DMS153 (cell line): ENCODE results near the gene BPIFA3.
"Not testable (repeated sequence)": the region's sequence is repeated elsewhere in the genome, so short reads cannot be mapped to it uniquely, and the experiment has no call there.

Source experiments
- DNase-seq: peaks from one replicate; lab custom pipeline; 2025; lab: John Stamatoyannopoulos, UW

Gene BPIFA3

DNA sequence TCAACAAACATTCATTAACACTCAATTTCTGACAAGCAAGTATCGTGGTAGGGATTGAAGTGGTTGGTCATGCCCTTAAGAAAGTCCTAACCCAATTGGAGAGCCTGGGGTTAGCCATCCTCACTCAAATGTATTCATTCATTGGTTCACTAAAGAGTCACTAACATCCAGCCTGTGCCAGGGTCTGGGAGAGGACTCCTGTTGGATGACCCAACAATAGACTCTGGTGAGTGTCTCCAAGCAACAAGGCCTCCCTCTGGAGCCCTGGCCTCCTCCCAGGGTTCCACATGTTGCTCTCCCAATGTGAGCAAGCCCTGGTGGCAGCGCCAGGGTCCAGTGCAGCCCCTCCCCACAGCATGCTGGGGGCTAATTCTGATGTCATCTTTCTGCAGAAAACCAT lies at the start of gene BPIFA3:
BPIFA3 (plus strand) TSS at position 301 of the 400 bp plus-strand sequence. CDS start 185 bp downstream, outside the sequence.
- no peak for DNase-seq

DNA sequence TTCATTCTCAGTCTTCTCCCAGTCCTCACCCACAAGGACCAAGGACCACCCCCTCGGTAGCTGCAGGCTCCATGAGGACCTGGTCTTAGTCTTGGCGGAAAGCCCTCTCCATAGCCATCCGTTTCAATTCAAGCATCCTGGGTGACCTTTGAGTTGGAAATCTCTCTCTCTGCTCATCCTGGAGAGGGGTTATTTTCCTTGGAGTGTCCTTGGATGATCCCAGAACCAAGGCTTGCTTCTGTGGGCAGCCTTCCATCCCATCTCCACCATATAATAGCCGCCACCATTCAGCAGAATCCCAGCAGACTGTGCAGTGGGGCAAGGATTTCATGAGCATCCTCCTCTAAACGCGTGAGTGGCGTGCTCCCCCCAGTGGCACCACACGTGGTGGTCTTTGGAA lies 49.3 kb upstream of the BPIFA3 start, which contains the start of gene BPIFA2:
BPIFA2 (plus strand) TSS at position 301 of the 400 bp plus-strand sequence. CDS start 987 bp downstream, outside the sequence.
- no peak for DNase-seq

DNA sequence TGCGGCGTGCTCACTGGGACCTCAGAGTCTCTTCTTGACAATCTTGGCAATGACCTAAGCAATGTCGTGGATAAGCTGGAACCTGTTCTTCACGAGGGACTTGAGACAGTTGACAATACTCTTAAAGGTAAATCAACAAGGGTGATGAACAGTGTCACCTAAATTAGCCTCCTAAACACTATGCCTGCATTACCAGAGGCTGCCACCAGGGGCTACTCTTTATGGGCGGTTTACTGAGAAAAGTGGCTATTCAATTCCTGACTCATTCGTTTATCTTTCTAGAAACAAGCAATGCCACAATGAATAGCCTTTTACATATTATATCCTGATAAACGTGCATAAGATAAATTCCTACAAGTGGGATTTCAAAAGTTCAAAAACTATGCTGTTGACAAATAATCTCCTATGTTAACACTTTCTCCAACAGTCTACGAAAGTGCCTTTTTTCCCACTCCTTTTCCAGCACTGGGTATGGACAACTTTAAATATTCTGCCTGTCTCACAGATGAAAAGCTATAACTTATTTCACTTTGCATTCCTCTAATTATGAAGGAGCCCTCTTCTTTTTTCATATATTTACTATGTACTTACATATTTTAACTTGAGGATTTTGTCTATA lies 47.9 kb upstream of the BPIFA3 start:
- no peak for DNase-seq

DNA sequence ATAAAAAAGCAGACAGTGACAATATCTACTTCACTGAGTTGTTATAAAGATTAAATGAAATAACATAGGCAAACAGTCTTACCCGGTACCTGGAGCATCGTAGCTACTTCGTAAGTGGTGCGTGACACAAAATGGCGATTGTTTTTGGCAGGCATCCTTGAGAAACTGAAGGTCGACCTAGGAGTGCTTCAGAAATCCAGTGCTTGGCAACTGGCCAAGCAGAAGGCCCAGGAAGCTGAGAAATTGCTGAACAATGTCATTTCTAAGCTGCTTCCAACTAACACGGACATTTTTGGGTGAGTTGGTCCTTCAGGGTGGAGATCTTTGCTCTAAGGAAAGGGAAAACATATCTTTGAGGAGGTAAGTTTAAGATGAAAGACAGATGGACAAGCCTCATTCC lies 44.4 kb upstream of the BPIFA3 start:
- DNase-seq: no peak

DNA sequence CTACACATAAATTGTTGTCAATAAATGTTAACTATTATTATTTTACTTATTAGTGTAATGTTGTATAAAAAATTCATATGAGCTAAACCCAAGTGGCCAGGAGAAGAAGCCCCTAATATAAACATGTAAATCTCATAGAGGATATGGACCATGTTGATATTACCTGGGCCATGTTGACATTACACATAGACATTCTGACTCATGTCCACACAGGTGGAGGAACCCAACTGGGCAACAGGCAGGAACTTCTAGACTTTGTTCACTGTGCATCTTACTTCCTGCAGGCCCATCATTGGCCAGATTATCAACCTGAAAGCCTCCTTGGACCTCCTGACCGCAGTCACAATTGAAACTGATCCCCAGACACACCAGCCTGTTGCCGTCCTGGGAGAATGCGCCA lies 42.0 kb upstream of the BPIFA3 start:
- no peak for DNase-seq

DNA sequence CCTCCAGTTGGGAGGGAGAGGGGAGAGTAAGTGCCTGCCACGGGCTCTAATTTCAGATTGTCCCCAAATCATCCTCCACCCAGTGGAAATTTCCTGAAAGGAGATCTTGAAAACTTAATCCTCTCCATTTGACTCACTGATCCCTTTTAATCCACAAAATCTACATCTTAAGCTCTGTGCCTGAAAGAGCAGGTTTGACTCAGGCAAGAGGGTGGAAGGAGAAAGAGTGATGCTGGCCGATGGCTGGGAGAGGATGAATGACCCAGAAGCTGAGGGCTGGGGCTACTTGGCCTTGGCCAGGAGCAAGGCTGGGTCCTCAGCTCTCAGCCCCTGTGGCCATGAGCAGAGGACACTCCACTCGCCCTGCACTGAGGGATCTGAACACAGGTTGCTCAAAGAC lies 41.1 kb upstream of the BPIFA3 start:
- DNase-seq: no peak

DNA sequence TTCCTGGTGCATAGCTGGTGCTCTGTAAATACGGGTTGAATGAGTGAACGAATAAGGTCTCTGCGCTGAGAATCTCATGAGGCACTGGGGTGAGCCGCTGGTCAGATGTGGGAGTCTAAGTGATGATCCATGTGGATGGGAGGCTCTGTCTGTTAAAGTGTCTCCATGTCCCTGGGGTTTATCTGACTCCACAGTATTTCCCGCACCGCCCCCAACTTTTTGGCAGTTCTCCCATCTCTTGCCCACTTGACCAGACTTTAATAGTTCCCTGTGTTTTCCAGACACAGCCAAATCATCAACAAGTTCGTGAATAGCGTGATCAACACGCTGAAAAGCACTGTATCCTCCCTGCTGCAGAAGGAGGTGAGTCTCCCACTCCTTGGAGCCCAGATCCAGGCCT lies 39.3 kb upstream of the BPIFA3 start:
- no peak for DNase-seq

DNA sequence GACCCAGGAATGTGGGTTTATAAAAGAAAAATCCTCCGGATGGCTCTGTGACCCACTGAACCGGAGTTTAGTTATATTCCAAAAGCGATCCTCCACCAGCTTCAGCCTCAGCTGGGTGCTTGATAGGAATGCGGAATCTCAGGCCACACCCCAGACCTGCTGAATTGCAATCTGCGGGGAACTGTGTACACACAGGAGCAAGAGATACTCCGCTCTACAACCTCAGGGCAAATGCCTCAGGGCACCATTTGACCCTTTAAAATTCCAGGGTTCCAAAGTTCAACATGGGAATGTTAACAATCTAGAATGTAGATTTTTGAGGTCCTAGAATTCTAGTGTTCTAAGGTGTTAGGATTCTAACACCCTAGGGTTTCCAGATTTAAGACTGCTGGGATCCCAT lies 38.4 kb upstream of the BPIFA3 start:
- DNase-seq: no peak

DNA sequence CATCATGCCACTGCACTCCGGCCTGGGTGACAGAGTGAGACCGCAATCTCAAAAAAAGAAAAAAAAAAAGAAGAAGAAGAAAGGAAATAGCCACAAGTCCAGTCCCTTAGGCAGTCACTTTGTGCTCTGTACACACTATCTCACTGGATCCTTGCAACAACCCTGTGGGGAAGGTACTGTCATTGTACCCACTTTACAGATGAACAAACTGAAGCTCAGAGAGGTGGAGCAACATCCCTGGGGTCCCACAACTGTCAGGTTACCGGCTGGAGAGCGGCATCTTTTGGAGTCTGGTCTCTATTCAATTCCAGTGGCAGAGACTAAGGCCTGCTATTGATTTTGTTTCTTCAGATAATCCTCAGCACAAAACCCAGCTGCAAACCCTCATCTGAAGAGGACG lies 37.0 kb upstream of the BPIFA3 start:
- DNase-seq: no peak

DNA sequence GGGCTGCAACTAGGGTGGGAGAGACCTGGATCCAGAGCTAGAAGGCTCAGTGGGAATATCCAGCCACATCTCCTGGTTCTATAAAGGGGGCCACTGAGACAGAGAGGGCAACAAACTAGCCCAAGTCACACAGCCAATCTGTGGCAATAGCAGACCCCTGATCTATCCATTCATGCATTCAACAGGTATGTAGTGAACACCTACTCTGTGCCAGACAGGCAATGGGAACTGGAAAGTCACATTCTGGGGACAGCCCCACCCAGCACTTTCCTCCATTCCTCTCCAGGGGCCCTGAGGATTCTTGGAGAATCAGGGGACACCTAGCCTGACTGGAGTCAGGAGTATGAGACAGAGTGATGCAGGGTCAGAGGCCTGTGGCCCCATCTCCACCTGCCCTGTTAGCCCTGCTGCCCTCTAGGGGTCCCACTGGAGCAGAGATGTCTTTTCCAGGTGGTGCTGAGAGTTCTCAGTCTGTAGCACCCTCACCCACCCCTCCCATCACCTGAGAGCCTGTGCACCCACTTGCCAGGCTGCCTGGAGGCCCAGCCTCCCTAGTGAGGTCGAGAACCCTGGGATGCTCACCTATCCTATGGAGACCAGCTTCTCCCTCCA lies 35.6 kb upstream of the BPIFA3 start:
- DNase-seq: no peak

DNA sequence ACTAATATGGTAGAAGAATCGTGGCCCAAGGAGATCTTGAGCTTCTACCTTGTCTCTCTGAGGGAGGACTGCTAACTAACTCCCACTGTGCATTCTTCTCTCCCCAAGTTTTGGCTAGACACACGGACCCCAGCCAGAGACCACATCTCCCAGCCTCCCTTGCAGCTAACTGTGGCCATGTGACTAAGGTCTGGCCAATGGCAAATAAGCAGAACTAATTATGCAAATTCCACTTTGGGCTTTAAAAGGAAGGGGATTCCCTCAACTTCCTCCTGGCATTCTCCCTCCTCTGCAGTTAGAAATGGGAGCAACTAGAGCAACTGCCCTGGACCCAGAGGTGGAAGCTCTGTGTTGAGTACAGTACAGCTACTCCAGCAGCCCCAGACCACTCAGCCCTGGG lies 33.8 kb upstream of the BPIFA3 start:
- DNase-seq: no peak

DNA sequence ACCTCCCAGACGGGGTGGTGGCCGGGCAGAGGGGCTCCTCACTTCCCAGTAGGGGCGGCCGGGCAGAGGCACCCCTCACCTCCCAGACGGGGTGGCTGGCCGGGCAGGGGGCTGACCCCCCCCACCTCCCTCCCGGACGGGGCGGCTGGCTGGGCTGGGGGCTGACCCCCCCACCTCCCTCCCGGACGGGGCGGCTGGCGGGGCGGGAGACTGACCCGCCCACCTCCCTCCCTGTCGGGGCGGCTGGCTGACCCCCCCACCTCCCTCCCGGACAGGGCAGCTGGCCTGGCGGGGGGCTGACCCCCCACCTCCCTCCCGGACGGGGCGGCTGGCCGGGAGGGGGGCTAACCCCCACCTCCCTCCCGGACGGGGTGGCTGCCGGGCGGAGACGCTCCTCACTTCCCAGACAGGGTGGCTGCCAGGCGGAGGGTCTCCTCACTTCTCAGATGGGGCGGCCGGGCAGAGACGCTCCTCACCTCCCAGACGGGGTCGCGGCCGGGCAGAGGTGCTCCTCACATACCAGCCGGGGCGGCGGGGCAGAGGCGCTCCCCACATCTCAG lies 32.0 kb upstream of the BPIFA3 start:
- DNase-seq: not testable (repeated sequence)

DNA sequence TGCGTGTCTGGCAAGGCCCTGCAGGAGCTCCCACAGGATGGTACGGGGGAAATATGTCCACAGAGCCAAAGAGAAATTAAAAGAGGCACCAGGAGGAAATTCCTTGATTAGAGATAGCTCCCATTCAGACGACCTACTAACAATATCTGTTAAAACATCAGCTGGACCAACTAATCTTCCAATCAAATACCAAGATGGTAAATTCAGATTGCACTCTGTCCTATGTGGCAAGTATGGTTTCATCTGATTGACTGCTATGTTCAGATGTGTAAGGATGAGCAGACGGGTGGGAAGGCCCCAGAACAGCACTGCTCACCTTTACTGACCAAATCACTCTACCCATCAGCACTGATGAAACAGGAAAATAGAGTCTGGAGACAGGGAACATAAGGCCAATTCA lies 29.7 kb upstream of the BPIFA3 start:
- DNase-seq: no peak

DNA sequence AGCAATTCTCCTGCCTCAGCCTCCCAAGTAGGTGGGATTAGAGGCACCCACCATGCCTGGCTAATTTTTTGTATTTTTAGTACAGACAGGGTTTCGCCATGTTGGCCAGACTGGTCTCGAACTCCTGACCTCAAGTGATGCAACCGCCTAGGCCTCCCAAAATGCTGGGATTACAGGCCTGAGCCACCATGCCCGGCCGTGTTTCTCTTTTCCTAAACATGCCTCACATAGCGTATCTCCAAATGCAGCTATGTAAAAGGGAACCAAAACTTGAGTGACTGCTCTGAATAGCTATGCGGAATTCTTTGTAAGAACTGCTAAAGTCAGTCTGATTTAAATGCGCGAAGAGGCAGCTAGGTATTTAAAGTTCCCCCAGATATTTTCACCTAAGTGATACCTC lies 28.7 kb upstream of the BPIFA3 start:
- no peak for DNase-seq

DNA sequence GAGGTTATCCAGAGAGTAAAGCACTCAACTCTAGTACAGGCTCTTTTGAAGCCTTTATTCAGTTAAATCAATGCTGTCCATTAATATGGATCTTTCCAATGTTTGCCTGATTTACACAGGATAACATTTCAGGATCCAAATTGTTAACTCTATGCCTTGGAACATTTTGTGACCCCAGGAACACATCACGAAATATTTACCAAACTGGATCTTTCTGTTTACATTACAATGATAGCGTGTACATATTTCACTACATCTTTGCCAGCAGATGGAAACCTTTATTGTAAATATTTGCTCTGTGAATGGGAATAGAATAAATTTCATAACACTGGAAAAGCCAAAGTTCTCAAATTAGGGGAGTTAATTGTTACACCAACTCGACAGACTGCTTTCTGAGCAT lies 25.7 kb upstream of the BPIFA3 start:
- DNase-seq: peak; percentile 37

DNA sequence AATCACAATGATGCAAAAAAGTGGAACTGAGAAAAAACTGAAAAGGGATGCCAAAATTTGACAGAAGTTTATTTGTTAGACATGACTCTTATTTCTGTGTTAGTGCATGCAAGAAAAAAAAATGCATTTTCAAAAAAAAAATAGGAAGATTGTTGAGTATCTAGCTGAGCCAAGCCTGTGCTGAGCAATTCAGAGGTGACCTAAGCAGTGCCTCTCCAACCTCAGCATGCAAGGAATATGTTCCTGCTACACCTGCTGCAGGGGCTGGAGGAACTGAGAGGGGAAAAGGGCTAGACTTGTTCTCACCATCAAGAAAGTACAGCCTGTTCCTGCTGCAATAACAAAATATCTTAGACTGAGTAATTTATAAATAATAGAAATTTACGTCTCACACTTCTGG lies 25.2 kb upstream of the BPIFA3 start:
- peak; percentile 14 for DNase-seq

DNA sequence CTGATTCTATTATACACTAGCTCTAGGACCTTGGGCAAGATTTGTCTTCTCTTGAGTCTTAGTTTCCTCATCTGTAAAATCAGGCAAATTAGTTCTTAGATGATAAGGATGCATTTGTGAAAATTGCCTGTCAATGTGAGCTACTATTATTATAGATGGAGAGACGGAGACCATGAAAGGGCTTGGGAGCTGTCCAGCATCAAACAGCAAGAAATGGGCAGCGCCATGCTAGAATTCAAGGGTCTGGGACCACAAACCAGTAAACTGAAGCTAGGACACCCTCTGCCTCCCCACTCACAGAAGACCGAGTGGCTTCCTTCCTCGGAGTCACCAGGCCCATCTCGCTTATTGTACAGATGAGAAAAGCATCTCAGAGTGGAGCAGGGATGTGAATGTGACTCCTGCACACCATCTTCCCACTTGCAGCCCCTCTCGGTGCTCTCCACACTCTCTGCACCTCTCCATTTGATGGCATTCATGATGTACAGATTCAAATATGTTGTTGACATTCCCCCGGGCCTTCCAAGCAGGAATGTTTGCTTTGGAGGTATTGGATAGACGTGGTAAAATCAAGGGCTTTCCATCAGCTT lies 24.1 kb upstream of the BPIFA3 start:
- DNase-seq: no peak

DNA sequence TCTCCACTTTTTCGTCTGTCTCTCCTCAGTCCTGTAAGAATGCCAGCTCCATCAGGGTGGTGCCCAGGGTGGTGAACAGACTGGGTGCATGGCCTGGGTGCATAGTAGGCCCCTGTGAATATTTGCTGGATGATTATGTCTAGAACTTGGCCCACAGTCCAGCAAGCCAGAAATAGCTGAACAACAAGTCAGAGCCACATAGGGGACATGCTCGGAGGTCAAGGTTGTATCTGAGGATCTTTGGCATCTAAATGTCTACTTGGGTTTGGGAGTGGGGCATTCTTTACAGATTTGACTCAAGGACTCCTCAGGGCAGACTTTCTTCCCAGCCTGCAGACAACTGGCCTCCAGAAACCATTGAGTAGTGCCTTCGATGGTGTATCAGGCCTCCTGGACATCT lies 18.1 kb upstream of the BPIFA3 start:
- no peak for DNase-seq

DNA sequence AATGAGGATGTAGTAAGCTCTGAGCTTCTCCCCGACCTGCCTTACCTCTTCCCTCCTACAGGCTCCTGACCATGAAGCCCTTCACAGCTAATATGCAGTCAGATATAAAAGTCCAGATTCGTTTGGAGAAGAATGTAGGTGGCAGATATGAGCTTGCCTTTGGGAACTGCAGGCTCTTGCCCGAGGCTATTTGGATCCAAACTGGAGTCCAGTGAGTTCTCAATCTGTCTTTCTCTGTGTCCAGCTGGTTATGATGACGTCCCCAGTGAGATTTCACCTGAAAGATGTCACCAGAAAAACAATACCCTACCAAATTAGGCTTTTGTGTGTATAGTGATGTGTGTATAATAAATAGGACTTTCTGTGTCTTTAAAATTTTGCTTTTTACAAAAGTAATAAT lies 14.7 kb upstream of the BPIFA3 start:
- DNase-seq: no peak

DNA sequence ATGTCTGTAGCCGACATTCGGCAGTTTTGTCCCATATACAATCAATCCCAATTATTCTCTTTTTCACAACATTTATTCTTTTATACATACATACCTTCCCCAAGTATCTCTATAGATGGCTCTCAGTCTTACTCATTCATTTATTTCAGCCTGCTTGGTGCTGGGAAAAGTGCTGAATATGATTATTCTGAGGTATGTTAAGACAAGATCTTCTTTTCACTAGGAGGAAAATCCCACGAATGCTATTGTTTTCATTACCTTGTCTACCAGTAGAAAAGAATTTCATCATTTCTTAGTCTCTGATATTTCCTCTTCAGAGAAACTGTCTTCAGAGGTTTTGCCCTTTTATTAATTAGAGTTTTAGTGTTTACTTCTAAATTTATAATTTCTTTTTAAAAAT lies 13.7 kb upstream of the BPIFA3 start:
- no peak for DNase-seq

DNA sequence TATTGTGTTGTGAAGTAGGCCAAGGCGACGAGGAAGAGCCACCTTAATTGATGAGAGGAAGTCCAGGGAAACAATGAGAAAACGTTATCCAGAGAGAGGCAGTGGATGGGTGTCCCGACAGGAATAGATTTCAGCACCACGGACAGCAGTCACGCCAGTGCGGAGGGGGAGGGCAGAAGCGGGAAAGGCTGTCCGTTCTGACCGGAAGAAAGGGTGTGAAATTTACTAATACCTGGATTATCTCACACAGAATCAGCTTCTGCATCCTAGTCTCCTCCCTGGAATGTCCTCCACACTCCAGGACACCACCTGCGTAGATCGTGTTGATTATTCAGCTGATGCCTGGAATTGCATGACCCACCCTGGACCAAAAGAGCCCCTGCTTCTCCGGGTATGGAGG lies 7.4 kb upstream of the BPIFA3 start:
- no peak for DNase-seq

DNA sequence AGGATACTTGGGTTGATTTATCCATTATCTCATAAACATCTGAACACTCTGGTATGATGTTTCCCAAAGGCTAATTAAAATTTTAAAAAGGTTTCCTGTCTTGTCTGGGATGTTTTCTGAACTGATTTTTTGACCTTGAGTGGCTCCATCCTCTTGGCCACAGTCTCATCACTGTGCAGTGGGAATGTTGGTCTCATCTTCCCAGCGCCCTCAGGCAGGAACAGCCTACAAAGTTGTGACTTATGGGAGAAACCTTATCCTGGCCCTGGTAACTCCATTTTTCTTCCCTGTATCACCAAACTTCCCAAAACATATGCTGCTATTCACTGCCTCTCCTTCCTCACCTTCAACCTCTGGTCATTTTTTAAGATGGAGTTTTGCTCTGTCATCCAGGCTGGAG lies 6.8 kb upstream of the BPIFA3 start:
- DNase-seq: no peak

DNA sequence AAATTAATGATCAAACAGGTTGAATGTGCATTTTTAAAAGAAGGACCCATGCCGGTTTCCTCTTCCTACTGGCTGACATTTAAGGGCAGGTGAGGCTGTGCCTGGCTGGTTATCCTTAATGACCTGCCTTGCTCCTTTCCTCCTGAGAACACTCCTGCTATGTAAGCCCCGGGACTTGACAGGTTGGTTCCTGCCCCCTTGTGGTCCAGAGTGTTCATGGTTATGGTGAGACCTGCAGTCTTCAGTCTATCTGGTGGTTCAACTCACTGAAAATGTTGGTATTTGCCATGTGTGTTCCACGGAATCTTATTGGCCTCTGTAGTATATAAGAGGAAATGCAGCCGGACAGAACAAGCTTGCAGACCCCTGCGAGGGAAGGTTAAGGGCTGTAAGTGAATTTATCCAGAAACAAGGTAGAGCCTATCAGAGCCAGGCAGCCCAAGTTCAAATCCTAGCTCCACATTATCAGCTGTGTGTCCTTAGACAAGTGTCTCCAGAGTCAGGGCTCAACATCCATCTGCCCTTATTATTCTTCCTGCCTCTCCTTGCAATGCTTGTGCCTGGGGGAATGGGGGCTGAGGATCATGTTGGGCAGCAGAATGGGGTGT lies 5.2 kb upstream of the BPIFA3 start:
- DNase-seq: peak; percentile 88
